ENCODE results near the gene MED27. TPM values are rescaled to one million over a fixed set of nuclear protein-coding genes. Genes with fewer than 3 reads are reported as not detected.

The MED27 gene
- total RNA-seq, 1 experiment from 2014 or later = 24.4 TPM

- DNase-seq (ENCODE audit: low read depth, low spot score) (no peak), ATAC-seq (no peak)
- intact Hi-C loops (cut with micrococcal nuclease; ENCODE audit: unreplicated experiment) (no loop called here), in situ Hi-C loops (cut with HindIII; ENCODE audit: low pct_unique_long_range_greater_than_20kb, low sequenced_read_pairs) (no loop called here)
- BruUV-seq (replicated peaks) = no TSS peak
- CTCF ChIA-PET = no interaction called here
- POLR2A ChIA-PET = no interaction called here
- no peak overlapping the region for H3K27ac ChIP-seq (ENCODE audit: low read length)
- no peak overlapping the region for H3K4me3 ChIP-seq (ENCODE audit: low read depth in 2 of 2, low read length in 2 of 2)
- no peaks in the 10 kb centered on the region for H3K36me3 ChIP-seq (ENCODE audit: control insufficient read depth, insufficient read depth, low read length)
- H3K27me3 ChIP-seq (ENCODE audit: control insufficient read depth, insufficient read depth, low read length) = no peaks in the 10 kb centered on the region
- no peaks in the 10 kb centered on the region for H3K4me1 ChIP-seq (ENCODE audit: control insufficient read depth, insufficient read depth, low read length)
- H3K9me3 ChIP-seq (ENCODE audit: control insufficient read depth, insufficient read depth, low read depth, low read length) = no peaks in the 10 kb centered on the region; the same call in 1 of the 2 replicates
- TF ChIP-seq SIN3A (IDR thresholded peaks at IDR 0.05; ENCODE audit: borderline replicate concordance, insufficient read depth, low read depth, low read length) = no peak
Observed at GRCh38 chr9:131980267-131981016, 99.2 kb downstream of the MED27 start.

- TF ChIP-seq CTCF (IDR thresholded peaks at IDR 0.05) (no peak), POLR2AphosphoS5 (IDR thresholded peaks at IDR 0.05; ENCODE audit: low read depth, low read length) (no peak), REST (IDR thresholded peaks at IDR 0.05; ENCODE audit: insufficient read depth in 1 of 2, low read depth in 2 of 2, low read length in 1 of 2) (no peak), SIN3A (IDR thresholded peaks at IDR 0.05; ENCODE audit: borderline replicate concordance, insufficient read depth, low read depth, low read length) (no peak), TCF7L2 (IDR thresholded peaks at IDR 0.05; ENCODE audit: low read depth, low read length) (no peak)
- ATAC-seq (no peak), DNase-seq (ENCODE audit: low read depth, low spot score) (no peak)
- no peak overlapping the region for H3K27ac ChIP-seq (ENCODE audit: low read length)
- H3K4me1 ChIP-seq (ENCODE audit: control insufficient read depth, insufficient read depth, low read length) = no peaks in the 10 kb centered on the region
- H3K4me3 ChIP-seq (ENCODE audit: low read depth in 2 of 2, low read length in 2 of 2) = no peak overlapping the region
- intact Hi-C loops (cut with micrococcal nuclease; ENCODE audit: unreplicated experiment) = no loop called here
- no peaks in the 10 kb centered on the region for H3K27me3 ChIP-seq (ENCODE audit: control insufficient read depth, insufficient read depth, low read length)
- CTCF ChIA-PET = no interaction called here
- no peaks in the 10 kb centered on the region for H3K9me3 ChIP-seq (ENCODE audit: control insufficient read depth, insufficient read depth, low read depth, low read length)
- POLR2A ChIA-PET = no interaction called here
- BruUV-seq (replicated peaks) = no TSS peak
- in situ Hi-C loops (cut with HindIII; ENCODE audit: low pct_unique_long_range_greater_than_20kb, low sequenced_read_pairs) = no loop called here
- H3K36me3 ChIP-seq (ENCODE audit: control insufficient read depth, insufficient read depth, low read length) = no peaks in the 10 kb centered on the region
Observed at GRCh38 chr9:131977109-131977838, 102.4 kb downstream of the MED27 start.

All from Panc1 (cell line).